Measurements from ENCODE around the gene SETD3.

DNA sequence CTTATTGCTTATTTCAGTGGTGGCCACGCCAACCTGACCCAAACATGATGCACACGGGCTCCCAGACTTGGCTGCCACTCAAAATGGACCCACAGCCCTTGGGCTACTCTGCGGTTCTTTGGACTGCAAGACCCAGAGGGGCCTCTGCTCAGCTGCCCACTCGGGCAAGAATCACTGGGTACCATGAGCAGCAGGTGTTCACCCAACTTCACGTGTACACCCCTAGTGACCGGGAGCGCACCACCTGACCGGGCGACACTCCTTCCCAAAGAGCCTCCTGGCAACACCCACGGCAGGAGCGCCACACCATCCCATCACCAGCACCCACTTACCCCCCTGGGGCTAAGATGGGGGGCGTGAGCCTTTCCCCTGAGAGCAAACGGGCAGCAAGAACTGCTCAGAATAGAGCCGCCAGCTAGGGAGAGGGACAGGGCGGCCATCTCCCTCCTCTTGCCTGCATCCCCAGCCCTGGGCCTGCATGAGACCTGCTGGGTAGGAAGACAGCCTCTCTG lies 32.6 kb upstream of the SETD3 start:
- no peak for TF ChIP-seq EZH2phosphoT487 (IDR thresholded peaks at IDR 0.05; ENCODE audit: insufficient read depth, low read depth)
- no peak for TF ChIP-seq EZH2 (IDR thresholded peaks at IDR 0.05; ENCODE audit: insufficient read depth, poor library complexity, severe bottlenecking)

Measured in GM23248 (cell line).